EH (cell line): ENCODE data around the gene TIMMDC1.
"Not testable (repeated sequence)": the region's sequence is repeated elsewhere in the genome, so short reads cannot be mapped to it uniquely, and the experiment has no call there.

ENCODE experiments used
- DNase-seq: peaks from one replicate; pipeline ENCODE4 v3.0.0-alpha.2; 2015; ENCODE audit warnings: low read depth

The TIMMDC1 gene

DNA sequence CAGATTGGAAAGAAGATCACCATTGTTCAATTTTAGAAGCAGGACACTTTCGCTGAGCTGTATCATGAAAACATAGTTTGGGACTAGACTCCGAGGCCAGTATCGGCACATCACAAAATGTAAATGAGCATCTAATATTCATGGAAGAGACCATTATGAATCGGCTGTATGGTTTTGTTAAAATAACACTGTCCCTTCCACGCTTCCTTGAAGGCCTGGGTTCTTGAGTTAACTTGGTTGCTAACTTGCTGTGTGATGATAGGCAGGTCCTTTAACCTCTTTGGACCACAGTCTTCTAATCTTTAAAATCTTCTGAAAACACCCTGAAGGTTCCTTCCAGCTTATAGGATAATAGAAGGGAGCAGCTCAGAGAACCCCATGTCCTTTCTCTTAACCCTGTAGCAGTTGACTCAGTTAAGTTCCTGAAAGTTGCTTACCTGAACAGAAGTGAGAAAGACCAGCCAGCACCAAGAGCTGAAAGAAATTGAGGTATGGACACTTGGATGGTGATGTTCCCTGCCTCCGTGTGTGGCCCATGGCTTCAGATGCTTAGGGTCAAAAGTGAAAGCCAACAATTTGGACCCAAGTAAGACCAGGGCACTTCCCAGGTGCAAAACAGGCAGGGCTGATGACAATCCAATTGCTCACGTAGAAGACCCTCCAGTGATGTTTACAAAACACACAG is 59.0 kb downstream of the TIMMDC1 start:
- DNase-seq, result no peak

DNA sequence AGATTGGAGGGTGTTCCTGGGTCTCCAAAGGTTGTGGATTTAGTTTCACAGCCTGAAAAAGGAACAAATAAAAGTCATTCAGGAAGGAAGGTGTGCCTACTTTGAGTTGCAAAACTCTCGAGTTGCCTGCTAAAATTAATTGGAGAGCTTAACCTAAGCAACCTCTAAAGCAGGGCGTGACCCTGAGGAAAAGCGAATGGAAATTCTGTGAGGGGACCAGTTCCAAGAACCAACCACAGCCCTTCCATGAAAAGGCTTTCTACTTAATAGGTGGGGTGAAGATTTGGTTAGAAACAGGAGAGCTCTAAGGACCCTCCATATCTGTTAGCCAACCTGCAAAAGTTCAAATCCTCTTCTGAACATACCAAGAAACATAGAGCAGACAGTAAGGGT is 59.5 kb downstream of the TIMMDC1 start:
- no peak for DNase-seq

GRCh38 chr3:119558626-119559317 is 60.4 kb downstream of the TIMMDC1 start:
- DNase-seq, result no peak

- DNase-seq, result peak; percentile 60
Observed at GRCh38 chr3:119559441-119559963, 61.2 kb downstream of the TIMMDC1 start, which contains the start of gene CD80. TSS of gene CD80 (minus strand) at chr3:119559614. CDS start at chr3:119557728, 1,886 bp downstream.

DNA sequence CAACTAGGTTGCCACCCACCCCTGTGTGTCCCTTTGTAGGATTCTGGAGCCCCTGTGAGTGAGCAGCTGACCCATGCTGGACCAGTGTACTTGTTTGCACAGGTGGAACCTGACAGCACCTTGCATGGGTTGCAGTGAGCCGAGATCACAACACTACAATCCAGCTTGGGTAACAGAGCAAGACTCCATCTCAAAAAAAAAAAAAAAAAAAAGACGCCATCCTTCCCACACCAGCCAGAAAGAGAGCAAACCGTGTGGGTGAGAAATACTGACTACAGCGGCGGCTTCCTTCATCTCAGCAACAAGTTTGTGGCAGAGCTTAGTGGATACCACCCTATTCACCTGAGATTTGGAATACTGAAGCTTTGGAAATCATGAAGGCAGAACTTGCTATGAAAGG is 61.8 kb downstream of the TIMMDC1 start:
- DNase-seq, result no peak

DNA sequence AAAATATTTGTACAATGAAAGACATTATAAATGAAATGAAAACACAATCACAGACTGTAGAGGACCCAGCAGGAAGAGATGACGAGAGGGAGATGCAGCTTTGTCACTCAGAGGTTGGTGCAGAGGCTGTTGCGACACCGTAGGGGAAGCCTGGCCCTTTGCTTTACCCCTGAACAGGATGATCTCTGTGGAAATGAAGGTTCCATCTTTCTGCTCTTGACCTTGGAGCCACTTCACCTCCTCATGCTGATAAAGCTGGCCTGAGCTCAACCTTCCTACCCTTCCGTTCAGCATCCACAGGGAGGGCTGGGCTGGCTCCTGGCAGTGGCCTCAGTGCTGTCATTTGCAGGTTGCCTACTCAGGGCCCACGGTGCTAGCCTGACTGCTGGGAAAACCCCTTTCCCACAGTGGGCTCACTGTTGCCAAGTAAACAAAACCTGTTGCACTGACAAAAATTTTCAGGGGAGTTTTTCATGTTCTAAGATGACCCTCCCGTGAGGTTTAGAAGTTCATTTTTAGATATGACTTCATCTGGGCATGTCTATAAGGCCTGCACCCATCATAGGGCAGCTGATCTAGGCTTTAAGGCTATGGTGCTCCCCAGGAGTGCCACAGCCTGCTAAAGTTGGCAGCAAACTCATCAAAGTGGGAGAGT is 64.1 kb downstream of the TIMMDC1 start:
- DNase-seq, result no peak

- not testable (repeated sequence) for DNase-seq
Observed at GRCh38 chr3:119563334-119563733, 65.0 kb downstream of the TIMMDC1 start.

- DNase-seq, result no peak
Observed at GRCh38 chr3:119569156-119569555, 70.8 kb downstream of the TIMMDC1 start.

- no peak for DNase-seq
Observed at GRCh38 chr3:119570229-119570628, 71.9 kb downstream of the TIMMDC1 start.

DNA sequence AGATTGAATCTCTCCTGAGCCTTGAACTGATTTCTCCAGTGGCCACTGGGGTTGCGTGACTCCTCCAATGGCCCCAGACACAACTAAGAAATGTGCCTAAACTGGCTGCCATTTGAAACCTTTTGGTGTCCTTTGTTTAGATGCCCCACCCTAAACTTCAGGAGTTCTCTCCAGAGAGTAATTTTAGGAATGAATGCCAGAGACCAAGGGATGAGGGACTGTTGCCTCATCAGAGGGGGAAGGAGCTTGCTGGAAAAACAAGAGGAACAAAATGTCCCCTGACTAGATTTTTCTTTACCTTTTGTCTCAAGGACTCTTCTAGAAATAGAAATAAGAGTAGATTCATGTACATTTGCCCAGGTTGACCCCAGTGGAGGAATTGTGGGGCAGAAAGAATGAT is 72.9 kb downstream of the TIMMDC1 start:
- no peak for DNase-seq

GRCh38 chr3:119571688-119572087 is 73.3 kb downstream of the TIMMDC1 start:
- no peak for DNase-seq
